Pancreas (tissue), 10 donors: Measurements from ENCODE around the gene ASCC2. TPM values are rescaled to one million over a fixed set of nuclear protein-coding genes. Genes with fewer than 3 reads are reported as not detected.
A peak's percentile ranks its signal among the peaks of the same experiment; 100 is the strongest.

Source experiments
- ATAC-seq, 4 donors: fragments of 200-7000 bp; cut with Tn5 transposase; one replicate each; pipeline versions ENCODE4 v1.8.0 to v1.9.1; 2020; ENCODE audit warnings: mild to moderate bottlenecking in 4 of 4, moderate library complexity in 4 of 4
- DNase-seq, 6 donors: peaks; one replicate each; pipeline ENCODE4 v3.0.0-alpha.2; 2020
- FAIRE-seq: peaks from 2 replicates; lab custom pipeline; 2012; peaks lifted over from hg19 to GRCh38; lab: Jason Lieb, UNC
- H3K27ac ChIP-seq, 4 donors: fragments of 200-600 bp; sonication (generic); 1 replicate in 3 of 4; 2 replicates in 1 of 4; pipeline versions ENCODE4 v1.5.0 to v1.8.0; 2020
- H3K27me3 ChIP-seq, 4 donors: fragments of 200-600 bp; one replicate each; pipeline ENCODE4 v1.8.0; 2021
- H3K36me3 ChIP-seq, 3 donors: fragments of 200-600 bp; sonication (generic) in 1 of 3; one replicate each; pipeline versions ENCODE4 v1.5.0 to v1.8.0; 2020 to 2021
- H3K4me1 ChIP-seq, 3 donors: fragments of 200-600 bp; one replicate each; pipeline ENCODE4 v1.8.0; 2021
- H3K4me3 ChIP-seq, 4 donors: fragments of 200-600 bp; sonication (generic) in 2 of 4; one replicate each; pipeline versions ENCODE4 v1.5.0 to v1.8.0; 2020 to 2021
- H3K9me3 ChIP-seq, 4 donors: fragments of 200-600 bp; one replicate each; pipeline ENCODE4 v1.8.0; 2021
- WGBS, 2 donors: extraction: QIAGEN DNeasy Blood & Tissue Kit; methylation state at CpG; one replicate each; pipeline ENCODE4 v1.1.7; 2013; 5-methylcytosine and 5-hydroxymethylcytosine counted together
- intact Hi-C, 3 donors: fragments of 100-400 bp; cut with DNase I; formaldehyde crosslinking; loops; one replicate each; pipeline versions ENCODE4 v1.11.1 to v1.14.2; 2022
- polyA plus RNA-seq, 2 donors: library from polyadenylated mRNA; stranded (reverse); fragments of 200-250 nt; gene quantifications; one replicate each; pipeline ENCODE4 v1.2.3, GENCODE V29; 2013
- total RNA-seq, 6 donors: library from RNA; stranded (reverse); fragmentation: NEBNext Ultra II Directional in 4 of 6; extraction: Animal tissue kit (Norgen Biotek cat#: 25700) in 4 of 6; gene quantifications; one replicate each; pipeline versions ENCODE4 v1.2.1 to v1.2.4, GENCODE V29; 2021 to 2023
- TF ChIP-seq, protein P1 (sequence below), 4 donors: fragments of 200-600 bp; sonication (generic) in 3 of 4; IDR thresholded peaks; one replicate each; pipeline versions ENCODE4 v1.5.0 to v1.8.0; 2021; ENCODE audit warnings: antibody characterized with exemption in 4 of 4
- donor health status: healthy with polysubstance abuse.
- donor health status: DM: no; HTN: no; CAD: no; lungs with moderate emphysema.
- donor health status: DM: no; HTN: no; CAD: no.
- donor health status: control.
- donor health status: control.
- donor health status: Bipolar disorder and iron deficiency.
- donor health status: DM: yes; HTN: yes; CAD: no.
- donor health status: DM: no; HTN: no; CAD: no.
- donor health status: DM: no; HTN: no; CAD: no.
- donor health status: DM: yes; HTN: yes; CAD: no.

The ASCC2 gene
- total and polyA plus RNA-seq, 8 donors, result 26.4 to 66.6 (median 31.1) TPM

DNA sequence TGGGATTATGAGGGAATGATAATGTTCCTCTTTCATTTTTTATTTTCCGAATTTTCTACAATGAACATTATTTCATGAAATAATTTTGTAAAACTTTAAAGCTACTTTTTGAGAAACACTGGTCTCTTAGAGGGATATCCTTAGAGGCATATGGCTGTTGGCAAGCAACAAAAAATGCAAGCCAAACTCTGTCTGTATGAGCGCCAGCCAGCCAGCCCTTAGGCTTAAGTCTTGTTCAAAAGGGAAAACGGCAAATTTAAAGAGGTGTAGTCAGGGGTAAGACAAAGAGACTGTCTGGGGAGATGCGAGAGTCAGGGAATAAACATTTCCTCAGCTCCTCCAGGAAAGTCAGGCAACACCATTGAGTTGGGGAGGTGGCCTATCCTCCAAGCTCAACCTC is 22.5 kb downstream of the ASCC2 start:
- H3K36me3 ChIP-seq, result peaks cover 0 to 38% (median 11%) of the 10 kb centered on the region in 3 donors
- intact Hi-C loops, result no loop called here

DNA sequence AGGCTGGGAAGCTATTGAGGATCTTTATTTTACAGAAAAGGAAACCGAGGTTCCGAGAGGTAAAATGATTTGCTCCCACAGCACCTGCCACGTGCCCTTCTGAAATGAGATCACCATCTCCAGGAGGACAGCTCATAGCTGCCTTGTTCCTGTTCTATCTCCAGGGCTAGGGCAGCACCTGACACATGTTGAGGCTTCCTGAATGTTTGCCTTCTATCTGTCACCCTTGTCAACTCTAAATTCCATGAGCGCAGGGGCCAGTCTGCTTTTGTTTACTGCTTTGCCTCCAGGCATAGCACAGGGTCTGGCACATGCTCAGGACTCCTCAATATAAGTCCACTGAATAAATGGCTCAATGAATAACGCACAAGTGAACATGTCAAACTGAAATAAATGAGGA is 24.1 kb downstream of the ASCC2 start:
- TF ChIP-seq, protein P1, sequence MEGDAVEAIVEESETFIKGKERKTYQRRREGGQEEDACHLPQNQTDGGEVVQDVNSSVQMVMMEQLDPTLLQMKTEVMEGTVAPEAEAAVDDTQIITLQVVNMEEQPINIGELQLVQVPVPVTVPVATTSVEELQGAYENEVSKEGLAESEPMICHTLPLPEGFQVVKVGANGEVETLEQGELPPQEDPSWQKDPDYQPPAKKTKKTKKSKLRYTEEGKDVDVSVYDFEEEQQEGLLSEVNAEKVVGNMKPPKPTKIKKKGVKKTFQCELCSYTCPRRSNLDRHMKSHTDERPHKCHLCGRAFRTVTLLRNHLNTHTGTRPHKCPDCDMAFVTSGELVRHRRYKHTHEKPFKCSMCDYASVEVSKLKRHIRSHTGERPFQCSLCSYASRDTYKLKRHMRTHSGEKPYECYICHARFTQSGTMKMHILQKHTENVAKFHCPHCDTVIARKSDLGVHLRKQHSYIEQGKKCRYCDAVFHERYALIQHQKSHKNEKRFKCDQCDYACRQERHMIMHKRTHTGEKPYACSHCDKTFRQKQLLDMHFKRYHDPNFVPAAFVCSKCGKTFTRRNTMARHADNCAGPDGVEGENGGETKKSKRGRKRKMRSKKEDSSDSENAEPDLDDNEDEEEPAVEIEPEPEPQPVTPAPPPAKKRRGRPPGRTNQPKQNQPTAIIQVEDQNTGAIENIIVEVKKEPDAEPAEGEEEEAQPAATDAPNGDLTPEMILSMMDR (IDR thresholded peaks at IDR 0.05), result no peak
- no peaks in the 10 kb centered on the region for H3K4me1 ChIP-seq
- FAIRE-seq, result no peak
- intact Hi-C loops, result no loop called here
- no peaks in the 10 kb centered on the region for H3K27me3 ChIP-seq
- DNase-seq, result no peak
- no peak overlapping the region for H3K27ac ChIP-seq
- H3K4me3 ChIP-seq, result no peak overlapping the region
- no peaks in the 10 kb centered on the region for H3K9me3 ChIP-seq
- WGBS, 2 donors, result 81 to 83% methylated on average over 5 of the region's 5 CpGs
- ATAC-seq, result no peak
- peaks cover 0 to 38% (median 11%) of the 10 kb centered on the region in 3 donors for H3K36me3 ChIP-seq

More for the DNA sequence above, 22.5 kb downstream of the ASCC2 start:
- no peak overlapping the region for H3K27ac ChIP-seq
- TF ChIP-seq, protein P1 (IDR thresholded peaks at IDR 0.05), result no peak
- H3K4me1 ChIP-seq, result no peaks in the 10 kb centered on the region
- DNase-seq (no peak), ATAC-seq (no peak), FAIRE-seq (no peak)
- no peaks in the 10 kb centered on the region for H3K9me3 ChIP-seq
- no peak overlapping the region for H3K4me3 ChIP-seq
- 76 to 90% methylated on average over 4 of the region's 4 CpGs for WGBS, 2 donors
- no peaks in the 10 kb centered on the region for H3K27me3 ChIP-seq

DNA sequence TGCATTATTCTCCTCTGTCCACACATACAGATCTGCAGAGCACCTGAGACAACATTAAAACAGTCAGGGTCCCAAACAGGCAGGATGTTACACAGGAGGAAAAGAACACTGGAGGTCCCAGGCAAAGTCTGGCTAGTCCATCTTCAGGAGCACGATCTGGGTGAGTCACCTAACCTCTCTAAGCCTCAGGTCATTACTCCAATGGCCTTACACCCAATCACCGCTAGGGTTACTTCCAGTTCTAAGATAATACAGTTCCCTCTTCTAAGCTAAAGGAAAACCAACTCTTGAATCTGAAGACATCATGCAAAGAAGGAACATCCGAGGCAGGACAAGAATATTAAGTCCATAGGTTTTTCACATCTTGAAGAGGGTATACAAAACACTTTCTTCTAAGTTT is 24.5 kb downstream of the ASCC2 start:
- TF ChIP-seq, protein P1 (IDR thresholded peaks at IDR 0.05), result no peak
- Histone ChIP-seq H3K27me3 (no peaks in the 10 kb centered on the region), H3K9me3 (no peaks in the 10 kb centered on the region), H3K27ac (no peak overlapping the region), H3K4me1 (no peaks in the 10 kb centered on the region), H3K36me3 (peaks cover 0 to 38% (median 11%) of the 10 kb centered on the region in 3 donors), H3K4me3 (no peak overlapping the region)
- DNase-seq (no peak), ATAC-seq (peak in 1 of 4 donors; percentile 20), FAIRE-seq (no peak)
- intact Hi-C loops, result no loop called here
- 73 to 77% methylated on average over 3 of the region's 3 CpGs for WGBS, 2 donors

DNA sequence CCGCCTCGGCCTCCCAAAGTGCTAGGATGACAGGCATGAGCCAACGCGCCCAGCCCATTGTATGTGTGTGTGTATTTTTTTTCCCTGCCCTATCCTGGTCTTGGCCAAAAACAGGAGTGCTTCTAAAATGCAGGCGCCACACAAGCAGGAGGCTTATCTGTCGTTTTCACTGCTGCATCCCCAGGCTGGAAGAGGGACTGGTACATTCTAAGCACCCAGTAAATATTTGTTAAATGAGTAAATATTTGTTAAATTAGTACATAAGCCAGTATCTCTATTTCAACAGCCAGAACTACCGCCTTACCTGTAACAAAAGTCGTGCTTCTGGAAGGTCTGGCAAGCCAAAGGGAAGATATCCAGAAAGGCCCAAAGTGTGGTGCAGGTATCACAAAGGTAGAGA is 24.9 kb downstream of the ASCC2 start:
- H3K4me3 ChIP-seq, result no peak overlapping the region
- H3K27me3 ChIP-seq, result no peaks in the 10 kb centered on the region
- WGBS, 2 donors, result 70 to 71% methylated on average over 8 of the region's 8 CpGs
- no peaks in the 10 kb centered on the region for H3K9me3 ChIP-seq
- DNase-seq, result no peak
- H3K27ac ChIP-seq, result no peak overlapping the region
- no peak for FAIRE-seq
- TF ChIP-seq, protein P1 (IDR thresholded peaks at IDR 0.05), result no peak
- H3K4me1 ChIP-seq, result no peaks in the 10 kb centered on the region
- peaks cover 0 to 42% (median 11%) of the 10 kb centered on the region in 3 donors for H3K36me3 ChIP-seq
- intact Hi-C loops, result no loop called here
- no peak for ATAC-seq

DNA sequence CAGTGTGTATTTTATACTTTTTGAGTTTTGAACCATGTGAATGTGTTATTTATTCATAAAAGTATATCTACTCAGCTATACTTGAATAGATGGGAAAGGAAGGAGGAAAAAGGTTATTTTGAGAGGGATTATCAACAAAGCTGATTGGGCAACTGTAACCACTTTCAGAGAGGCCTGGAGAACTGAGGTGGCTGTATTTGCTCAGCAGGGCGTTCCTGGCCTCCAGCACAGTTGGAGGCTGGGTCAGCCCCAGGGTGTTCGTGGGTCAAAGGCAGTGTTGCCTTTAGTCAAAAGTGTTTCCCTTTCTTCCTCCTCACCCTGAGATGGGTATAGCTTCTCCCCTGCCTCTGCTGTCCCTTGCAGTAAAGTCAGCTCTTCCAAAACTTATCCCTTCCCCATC is 26.7 kb downstream of the ASCC2 start:
- 61 to 63% methylated on average over 2 of the region's 2 CpGs for WGBS, 2 donors
- TF ChIP-seq, protein P1 (IDR thresholded peaks at IDR 0.05), result no peak
- peak in 1 of 4 donors; percentile 61 for ATAC-seq
- no peaks in the 10 kb centered on the region for H3K4me1 ChIP-seq
- intact Hi-C loops, result no loop called here
- no peaks in the 10 kb centered on the region for H3K27me3 ChIP-seq
- H3K27ac ChIP-seq, result no peak overlapping the region
- DNase-seq, result no peak
- H3K4me3 ChIP-seq, result no peak overlapping the region
- no peaks in the 10 kb centered on the region for H3K9me3 ChIP-seq
- FAIRE-seq, result no peak
- H3K36me3 ChIP-seq, result peaks cover 0 to 51% (median 19%) of the 10 kb centered on the region in 3 donors
